HepG2 (cell line): ENCODE measurements around the gene CRY1. TPM values are rescaled to one million over a fixed set of nuclear protein-coding genes. Genes with fewer than 3 reads are reported as not detected.
A peak's percentile ranks its signal among the peaks of the same experiment; 100 is the strongest.

ENCODE experiments used
- ATF2 ChIP-seq: sonication (generic); formaldehyde crosslinking; IDR thresholded peaks from 2 replicates; pipeline ENCODE4 v1.4.0; 2020; ENCODE audit warnings: missing genetic modification reagents
- CREB3 ChIP-seq: sonication (generic); formaldehyde crosslinking; IDR thresholded peaks from 2 replicates; pipeline ENCODE4 v1.5.0; 2020; ENCODE audit warnings: missing genetic modification reagents
- FOXA1 ChIP-seq, 2 experiments: fragments of 450-650 bp in 1 of 2; sonication (generic) in 1 of 2; formaldehyde crosslinking in 1 of 2; IDR thresholded peaks; 2 replicates each; pipeline versions ENCODE4 v1.4.0 to v1.6.1; 2016 to 2020; ENCODE audit warnings: missing genetic modification reagents in 1 of 2
- HES4 ChIP-seq: sonication (generic); formaldehyde crosslinking; IDR thresholded peaks from 2 replicates; pipeline ENCODE4 v1.9.0; 2021; ENCODE audit warnings: mild to moderate bottlenecking, missing genetic modification reagents, borderline replicate concordance
- KLF11 ChIP-seq: IDR thresholded peaks from 2 replicates; pipeline ENCODE4 v1.6.1; 2016; ENCODE audit warnings: missing compliant biosample characterization
- MED1 ChIP-seq: sonication (generic); formaldehyde crosslinking; IDR thresholded peaks from 2 replicates; pipeline ENCODE4 v1.4.0; 2020; ENCODE audit warnings: missing genetic modification reagents
- MXD3 ChIP-seq: IDR thresholded peaks from 2 replicates; pipeline ENCODE4 v1.6.1; 2016; ENCODE audit warnings: mild to moderate bottlenecking, missing biosample characterization, missing genetic modification reagents
- MZF1 ChIP-seq: sonication (generic); formaldehyde crosslinking; IDR thresholded peaks from 2 replicates; pipeline ENCODE4 v1.8.1; 2023; ENCODE audit warnings: mild to moderate bottlenecking, missing genetic modification reagents, borderline replicate concordance
- NRL ChIP-seq: sonication (generic); formaldehyde crosslinking; IDR thresholded peaks from 2 replicates; pipeline ENCODE4 v1.5.0; 2020; ENCODE audit warnings: missing genetic modification reagents, mild to moderate bottlenecking, moderate library complexity, borderline replicate concordance
- PAXIP1 ChIP-seq: sonication (generic); formaldehyde crosslinking; conservative IDR thresholded peaks from 2 replicates; pipeline ENCODE4 v1.4.0; 2020; ENCODE audit warnings: mild to moderate bottlenecking, missing genetic modification reagents, moderate library complexity
- RBAK ChIP-seq: sonication (generic); formaldehyde crosslinking; IDR thresholded peaks from 2 replicates; pipeline ENCODE4 v1.5.1; 2020; ENCODE audit warnings: mild to moderate bottlenecking, missing genetic modification reagents
- SIN3B ChIP-seq: fragments of 150-350 bp; IDR thresholded peaks from 2 replicates; pipeline ENCODE4 v1.6.1; 2014; ENCODE audit warnings: low read length
- TBP ChIP-seq: sonication (generic); formaldehyde crosslinking; IDR thresholded peaks from 2 replicates; pipeline ENCODE4 v1.5.0; 2020; ENCODE audit warnings: missing genetic modification reagents
- TCF7 ChIP-seq: sonication (generic); IDR thresholded peaks from 2 replicates; pipeline ENCODE4 v1.6.1; 2016; ENCODE audit warnings: antibody characterized with exemption, low read depth
- USF2 ChIP-seq, 2 experiments: sonication (generic) in 1 of 2; formaldehyde crosslinking in 1 of 2; IDR thresholded peaks; 2 replicates each; pipeline versions ENCODE4 v1.5.1 to v1.6.1; 2011 to 2020; ENCODE audit warnings: borderline replicate concordance in 1 of 2, low read depth in 1 of 2, low read length in 1 of 2, mild to moderate bottlenecking in 1 of 2, missing genetic modification reagents in 1 of 2, moderate library complexity in 1 of 2
- ZNF101 ChIP-seq: sonication (generic); formaldehyde crosslinking; IDR thresholded peaks from 2 replicates; pipeline ENCODE4 v1.4.0; 2020; ENCODE audit warnings: mild to moderate bottlenecking, low read depth, missing genetic modification reagents, borderline replicate concordance
- ZNF607 ChIP-seq: sonication (generic); formaldehyde crosslinking; IDR thresholded peaks from 2 replicates; pipeline ENCODE4 v1.5.1; 2020; ENCODE audit warnings: missing genetic modification reagents, mild to moderate bottlenecking, borderline replicate concordance
- ZNF772 ChIP-seq: sonication (generic); formaldehyde crosslinking; IDR thresholded peaks from 2 replicates; pipeline ENCODE4 v1.5.0; 2020; ENCODE audit warnings: mild to moderate bottlenecking, missing genetic modification reagents
- ZSCAN9 ChIP-seq: IDR thresholded peaks from 2 replicates; pipeline ENCODE4 v1.6.1; 2016; ENCODE audit warnings: borderline replicate concordance
- polyA plus RNA-seq, 8 experiments: library from polyadenylated mRNA; depleted of rRNA in 3 of 8; stranded (reverse) in 7 of 8; unstranded in 1 of 8; fragments of >200 nt; fragmentation: Illumina TruSeq in 4 of 8; extraction: Trizol in 4 of 8; gene quantifications; 2 replicates each; pipeline versions ENCODE4 v1.2.1 to v1.2.3, GENCODE V29; 2011 to 2016; ENCODE audit warnings: low read depth in 4 of 8, missing spikeins in 1 of 8, mixed read lengths in 1 of 8; ENCODE audit not compliant: insufficient read depth in 1 of 8
- total RNA-seq, 5 experiments: library from RNA; depleted of rRNA; stranded (reverse); fragments of >200 nt; fragmentation: Illumina TruSeq; extraction: Trizol; gene quantifications; 2 replicates each; pipeline ENCODE4 v1.2.3, GENCODE V29; 2016; ENCODE audit warnings: low read depth in 1 of 5

Gene CRY1
- total and polyA plus RNA-seq, 2 of the 13 experiments (the other 11 are each of a cell fraction or from before 2014, with no cell fraction given), result 11.4 to 13.9 TPM

- TF ChIP-seq CREB3 (no peak; the same call in 1 of the 2 replicates), MZF1 (CRISPR knock-in tag) (no peak), ZSCAN9 (CRISPR knock-in tag) (0 out of 2 replicates have a peak, but pooled peaks have one; percentile 51), MED1 (no peak), PAXIP1 (peak; percentile 38; the same call in 1 of the 2 replicates), ATF2 (CRISPR knock-in tag) (no peak), RBAK (no peak), USF2 (IDR thresholded peaks at IDR 0.05; ENCODE audit: low read depth, low read length) (peak; percentile 83), USF2 (CRISPR knock-in tag; IDR thresholded peaks at IDR 0.05; ENCODE audit: borderline replicate concordance) (peak; percentile 94), FOXA1 (IDR thresholded peaks at IDR 0.05) (no peak), FOXA1 (CRISPR knock-in tag; IDR thresholded peaks at IDR 0.05) (no peak; the same call in 1 of the 2 replicates), ZNF607 (CRISPR knock-in tag) (no peak), NRL (CRISPR knock-in tag) (no peak; the same call in 1 of the 2 replicates), ZNF101 (CRISPR knock-in tag) (no peak), TCF7 (no peak), HES4 (CRISPR knock-in tag) (peak; percentile 63; the same call in 1 of the 2 replicates), MXD3 (CRISPR knock-in tag) (no peak), ZNF772 (CRISPR knock-in tag) (peak; percentile 57; the same call in 1 of the 2 replicates), TBP (CRISPR knock-in tag) (peak; percentile 68), SIN3B (no peak), KLF11 (CRISPR knock-in tag) (no peak)
Measured at GRCh38 chr12:107093417-107094182, at the start of gene CRY1 (continued).
